CD4-positive, alpha-beta T cell treated with Interleukin-15 for 4 hours (primary cell): ENCODE measurements around the gene LRRC3C.
"Not testable (repeated sequence)": the region's sequence is repeated elsewhere in the genome, so short reads cannot be mapped to it uniquely, and the experiment has no call there.

Experiments
- DNase-seq: peaks from one replicate; pipeline ENCODE4 v3.0.0-alpha.2; 2020; ENCODE audit warnings: low spot score

The LRRC3C gene

GRCh38 chr17:39927101-39927928 lies at the start of gene LRRC3C, which contains the start of gene ORMDL3:
Gene LRRC3C (plus strand): TSS chr17:39927732. CDS start chr17:39941524, 13,792 bp downstream.
Gene ORMDL3 (minus strand): TSS chr17:39927601. CDS start chr17:39924203, 3,398 bp downstream.
- peak; percentile 91 for DNase-seq

GRCh38 chr17:39886102-39886501 lies 41.4 kb upstream of the LRRC3C start:
- not testable (repeated sequence) for DNase-seq

DNA sequence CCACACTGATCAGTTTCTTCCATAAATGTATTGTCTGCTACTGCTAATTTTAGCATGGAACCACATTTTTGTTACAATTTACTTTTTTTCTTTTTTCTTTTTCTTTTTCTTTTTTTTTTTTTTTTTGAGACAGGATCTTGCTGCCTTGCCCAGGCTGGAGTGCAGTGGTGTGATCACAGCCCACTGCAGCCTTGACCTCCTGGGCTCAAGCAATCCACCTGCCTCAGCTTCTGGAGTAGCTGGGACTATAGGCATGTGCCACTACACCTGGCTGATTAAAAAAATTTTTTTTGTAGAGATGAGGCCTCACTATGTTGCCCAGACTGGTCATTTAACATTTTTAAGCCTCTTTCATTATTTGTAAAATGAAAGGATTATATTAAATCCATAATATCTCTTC lies 40.5 kb upstream of the LRRC3C start:
- no peak for DNase-seq

DNA sequence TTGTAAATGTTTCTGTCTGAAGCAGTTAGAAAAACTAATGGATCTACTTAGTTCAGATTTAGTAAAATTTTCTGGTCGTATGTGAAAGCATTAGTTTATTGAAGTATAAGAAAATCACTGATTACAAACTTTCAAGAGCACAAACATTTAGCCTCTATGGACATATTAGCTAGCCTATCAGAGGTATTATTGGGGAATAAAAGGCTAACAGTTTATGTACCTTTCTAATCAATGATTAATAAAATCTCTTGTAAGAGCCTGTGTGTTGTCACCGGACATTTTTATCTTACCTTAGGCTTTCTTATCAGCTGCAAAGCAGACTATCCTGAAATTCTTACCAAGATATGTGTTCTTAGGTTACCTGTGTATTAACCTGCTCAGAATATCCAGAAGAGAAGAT lies 38.3 kb upstream of the LRRC3C start:
- DNase-seq = no peak

DNA sequence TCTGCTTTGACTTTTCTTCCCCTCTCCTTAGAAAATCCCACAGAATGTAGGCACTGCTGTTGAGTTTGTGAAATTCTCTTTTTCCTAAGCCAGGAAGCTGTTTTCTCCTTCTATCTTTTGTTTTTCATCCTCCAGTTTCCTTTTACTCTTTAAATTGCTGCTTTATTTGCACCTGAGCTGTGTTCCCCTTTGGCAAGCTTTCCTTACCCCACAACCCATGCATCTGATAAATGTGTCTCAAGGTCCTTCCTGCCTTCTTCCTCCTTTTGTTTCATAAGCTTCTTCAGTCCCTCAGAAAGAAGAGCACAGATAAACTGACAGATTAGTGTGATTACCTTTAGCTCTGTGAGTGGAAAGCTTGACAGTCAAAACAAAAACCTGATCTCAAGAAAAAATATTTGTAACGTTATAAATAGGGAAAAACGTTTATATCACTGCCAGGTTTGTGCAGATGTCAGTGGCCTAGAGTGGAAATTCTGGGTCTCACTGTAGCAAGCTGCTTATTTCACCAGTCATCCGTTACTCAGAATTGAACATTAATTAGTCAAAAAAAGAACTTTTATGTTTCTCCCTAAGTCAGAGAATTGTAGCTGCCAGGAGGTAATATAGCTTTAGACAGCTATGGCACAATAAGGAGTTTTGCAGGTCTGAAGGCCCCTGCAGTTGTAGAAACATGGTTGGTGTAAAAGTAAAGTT lies 32.7 kb upstream of the LRRC3C start:
- no peak for DNase-seq

GRCh38 chr17:39898088-39898487 lies 29.4 kb upstream of the LRRC3C start:
- no peak for DNase-seq

GRCh38 chr17:39899215-39899614 lies 28.3 kb upstream of the LRRC3C start:
- no peak for DNase-seq

GRCh38 chr17:39902027-39902426 lies 25.5 kb upstream of the LRRC3C start:
- DNase-seq = not testable (repeated sequence)

- peak; percentile 38 for DNase-seq
These were observed 24.2 kb upstream of the LRRC3C start for GRCh38 chr17:39903158-39903884.

DNA sequence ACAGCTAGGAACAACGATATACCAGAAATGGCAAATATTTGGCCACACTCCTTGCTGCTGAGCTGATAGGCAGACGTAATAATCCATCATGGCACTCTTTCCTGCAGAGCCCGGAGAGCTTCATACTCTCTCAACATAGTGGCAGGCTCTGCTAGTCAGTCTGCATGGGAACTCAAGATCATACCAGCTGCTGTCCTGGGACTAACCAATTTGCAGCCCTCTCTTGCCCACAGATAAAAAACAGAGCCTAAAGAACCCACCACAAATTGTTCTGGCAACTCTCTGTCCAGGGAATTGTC lies 22.6 kb upstream of the LRRC3C start:
- no peak for DNase-seq

GRCh38 chr17:39908789-39909352 lies 18.7 kb upstream of the LRRC3C start:
- no peak for DNase-seq

DNA sequence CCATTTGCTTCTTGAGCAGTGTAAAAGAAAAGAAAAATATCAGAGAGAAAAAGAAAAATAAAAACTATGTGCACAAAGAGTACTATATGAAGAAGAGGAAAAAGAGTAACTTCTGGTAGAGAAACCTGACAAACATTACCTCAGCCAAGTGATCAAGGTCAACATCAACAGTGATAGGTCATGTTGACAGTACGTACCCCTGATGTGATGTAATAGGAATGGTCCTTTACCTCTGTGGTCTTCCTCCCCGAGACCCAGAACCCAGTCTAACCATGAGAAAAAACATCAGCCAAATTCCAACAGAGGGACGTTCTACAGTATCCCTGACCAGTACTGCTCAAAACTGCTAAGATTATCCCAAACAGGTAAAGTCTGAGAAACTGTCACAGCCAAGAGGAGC lies 13.5 kb upstream of the LRRC3C start:
- DNase-seq = no peak

DNA sequence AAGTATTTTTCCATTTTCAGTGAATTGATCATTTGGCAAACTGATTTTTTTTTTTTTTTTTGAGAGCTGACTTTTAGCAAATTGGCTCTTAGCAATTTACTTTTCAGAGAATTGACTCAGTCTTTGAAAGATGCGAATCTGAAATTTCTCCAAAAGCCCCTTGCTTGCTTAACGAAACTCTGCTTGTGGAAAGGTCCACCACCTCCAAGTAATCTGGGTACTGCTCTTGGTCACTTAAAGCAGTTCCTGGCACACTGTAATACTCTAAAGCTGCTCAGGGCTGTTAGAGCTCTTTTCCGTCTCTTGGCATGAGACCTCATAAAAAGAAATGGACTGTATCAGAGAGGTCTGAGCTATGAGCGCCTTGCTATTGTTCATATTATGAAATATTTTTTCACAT lies 12.0 kb upstream of the LRRC3C start:
- DNase-seq = no peak

DNA sequence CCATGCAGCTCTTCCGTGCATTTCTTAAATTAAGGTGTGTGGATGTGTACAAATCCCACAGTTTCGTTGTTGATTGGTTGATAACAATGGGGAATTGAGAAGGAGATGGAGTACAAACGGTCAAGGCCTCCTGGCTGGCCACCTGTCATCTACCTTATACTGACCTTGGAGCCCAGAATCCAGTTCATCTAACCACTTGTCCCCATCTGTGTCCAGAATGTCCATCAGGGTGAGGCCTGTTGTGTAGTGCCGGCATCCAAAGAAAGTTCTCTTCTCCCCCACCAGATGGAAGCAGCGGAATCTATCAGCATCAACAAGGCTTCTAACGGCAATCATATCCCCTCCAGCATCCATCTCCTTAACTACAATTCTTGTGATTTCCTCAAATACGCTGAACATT lies 10.6 kb upstream of the LRRC3C start:
- DNase-seq = no peak

DNA sequence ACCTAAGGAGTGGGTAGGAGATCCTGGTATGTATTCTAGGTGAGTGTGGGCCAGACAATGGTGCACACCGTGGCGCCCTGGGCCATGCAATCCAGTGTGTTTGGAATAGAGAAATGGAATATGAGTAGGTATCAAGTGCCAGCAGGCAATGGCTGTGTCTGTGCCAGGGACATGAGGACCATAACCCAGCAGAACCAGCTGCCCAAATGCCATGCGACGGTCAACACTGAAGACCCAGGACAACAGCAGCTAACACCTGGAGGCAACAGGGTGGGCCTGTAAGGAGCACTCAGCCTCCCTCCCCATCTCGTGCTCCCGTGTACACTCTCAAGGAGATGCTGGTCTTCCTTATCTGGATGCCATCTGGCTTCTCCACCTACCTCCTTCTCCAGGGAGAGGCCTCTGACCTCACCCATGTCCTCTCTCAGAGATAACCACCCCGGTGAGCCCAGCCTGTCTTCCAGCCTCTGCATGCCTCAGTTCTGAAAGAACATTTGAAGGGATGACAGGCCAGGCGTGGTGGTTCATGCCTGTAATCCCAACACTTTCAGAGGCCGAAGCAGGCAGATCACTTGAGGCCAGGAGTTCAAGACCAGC lies 8.3 kb upstream of the LRRC3C start:
- DNase-seq = no peak

GRCh38 chr17:39920218-39921210 lies 7.0 kb upstream of the LRRC3C start:
- DNase-seq = peak; percentile 80

GRCh38 chr17:39921323-39921722 lies 6.2 kb upstream of the LRRC3C start:
- peak; percentile 32 for DNase-seq

DNA sequence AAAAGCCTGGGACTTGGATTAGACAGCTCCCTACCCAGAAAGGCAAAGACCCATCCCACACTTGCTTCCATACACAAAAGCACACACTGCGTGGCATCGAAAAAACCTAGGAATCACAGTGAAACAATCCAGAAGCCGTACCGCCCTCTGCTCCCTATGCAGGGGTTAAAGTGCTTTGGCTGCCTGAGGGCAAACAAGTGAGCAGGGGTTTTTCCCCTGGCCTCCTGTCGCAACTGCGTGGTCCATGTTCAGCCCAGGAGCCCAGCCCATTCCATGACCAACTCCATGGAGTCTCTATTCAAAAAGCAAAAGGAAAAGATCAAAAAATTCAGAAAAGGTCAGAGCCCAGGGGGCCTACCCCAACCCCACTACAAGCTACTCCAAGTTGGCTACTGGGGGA lies 5.5 kb upstream of the LRRC3C start:
- DNase-seq = no peak

DNA sequence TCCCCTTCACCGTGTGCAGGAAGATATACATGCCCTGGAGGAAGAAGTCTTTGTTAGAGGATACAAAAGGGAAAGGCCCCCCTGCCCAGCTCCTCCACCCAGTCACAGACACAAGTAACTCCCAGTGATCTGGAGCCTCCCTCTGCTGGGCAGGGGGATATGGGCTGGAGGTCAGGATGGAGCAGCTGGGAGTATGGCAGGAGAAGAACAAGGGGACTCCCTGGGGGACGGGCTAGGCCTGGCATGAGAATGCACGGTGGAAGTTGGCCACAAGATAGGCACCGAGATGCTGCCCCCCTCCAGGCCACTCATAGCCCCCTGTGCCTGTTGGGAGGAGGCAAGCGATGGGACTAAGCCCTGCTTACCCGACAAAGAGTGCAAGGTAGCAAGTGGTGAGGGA lies 4.3 kb upstream of the LRRC3C start:
- no peak for DNase-seq

- no peak for DNase-seq
These were observed 3.5 kb upstream of the LRRC3C start for GRCh38 chr17:39923836-39924690.
